GM21390 (cell line): ENCODE results near the gene TOR2A.
A peak's percentile ranks its signal among the peaks of the same experiment; 100 is the strongest.

Experiments used
- ATAC-seq: cut with Tn5 transposase; IDR thresholded peaks from one replicate; pipeline ENCODE4 v1.9.1; 2021; ENCODE audit not compliant: unreplicated experiment

TOR2A gene

GRCh38 chr9:127744398-127745110, 9.5 kb upstream of the TOR2A start:
- ATAC-seq = no peak

- no peak for ATAC-seq
Observed at GRCh38 chr9:127742435-127743088, 7.5 kb upstream of the TOR2A start.

GRCh38 chr9:127741831-127742434, 6.8 kb upstream of the TOR2A start:
- ATAC-seq = no peak

GRCh38 chr9:127739614-127740330, 4.7 kb upstream of the TOR2A start:
- no peak for ATAC-seq

GRCh38 chr9:127738666-127739065, 3.6 kb upstream of the TOR2A start:
- no peak for ATAC-seq

GRCh38 chr9:127735530-127736185, 564 bp upstream of the TOR2A start:
- ATAC-seq = peak; percentile 3

GRCh38 chr9:127734247-127734746, 797 bp downstream of the TOR2A start:
- ATAC-seq = no peak

GRCh38 chr9:127733614-127734013, 1.5 kb downstream of the TOR2A start:
- no peak for ATAC-seq

- ATAC-seq = no peak
Observed at GRCh38 chr9:127732444-127732843, 2.6 kb downstream of the TOR2A start.

- no peak for ATAC-seq
Observed at GRCh38 chr9:127731938-127732337, 3.2 kb downstream of the TOR2A start.

- ATAC-seq = no peak
Observed at GRCh38 chr9:127730799-127731410, 4.2 kb downstream of the TOR2A start.

- no peak for ATAC-seq
Observed at GRCh38 chr9:127730262-127730661, 4.8 kb downstream of the TOR2A start.

GRCh38 chr9:127729522-127730256, 5.4 kb downstream of the TOR2A start:
- no peak for ATAC-seq

- no peak for ATAC-seq
Observed at GRCh38 chr9:127728808-127729207, 6.3 kb downstream of the TOR2A start.

GRCh38 chr9:127726871-127727270, 8.2 kb downstream of the TOR2A start:
- ATAC-seq = no peak

GRCh38 chr9:127724012-127724411, 11.1 kb downstream of the TOR2A start:
- ATAC-seq = no peak

- ATAC-seq = no peak
Observed at GRCh38 chr9:127723444-127723843, 11.7 kb downstream of the TOR2A start.

GRCh38 chr9:127723013-127723412, 12.1 kb downstream of the TOR2A start:
- no peak for ATAC-seq

- ATAC-seq = no peak
Observed at GRCh38 chr9:127722055-127722745, 12.9 kb downstream of the TOR2A start.
